Testis (tissue), 3 donors: ENCODE results near the gene OPRM1. TPM values are rescaled to one million over a fixed set of nuclear protein-coding genes. Genes with fewer than 3 reads are reported as not detected.

Source experiments
- DNase-seq: peaks from one replicate; pipeline ENCODE4 v3.0.0-alpha.2; 2019
- H3K27ac ChIP-seq, 2 donors: fragments of 200-600 bp; sonication (generic); one replicate each; pipeline ENCODE4 v1.5.1; 2019
- H3K27me3 ChIP-seq: fragments of 200-600 bp; sonication (generic); one replicate; pipeline ENCODE4 v1.5.1; 2019
- H3K36me3 ChIP-seq: fragments of 200-600 bp; sonication (generic); one replicate; pipeline ENCODE4 v1.5.1; 2017; ENCODE audit warnings: low read depth; ENCODE audit errors: missing control alignments
- H3K4me1 ChIP-seq: fragments of 200-600 bp; sonication (generic); one replicate; pipeline ENCODE4 v1.5.1; 2019
- H3K4me3 ChIP-seq, 2 donors: fragments of 200-600 bp; sonication (generic); one replicate each; pipeline ENCODE4 v1.5.1; 2017 to 2019
- H3K9me3 ChIP-seq: fragments of 200-600 bp; sonication (generic); one replicate; pipeline ENCODE4 v1.5.1; 2017
- POLR2A ChIP-seq: fragments of 450-650 bp; IDR thresholded peaks from one replicate; pipeline ENCODE4 v1.6.1; 2017; ENCODE audit warnings: antibody characterized with exemption, mild to moderate bottlenecking, moderate library complexity
- WGBS, 2 donors: methylation state at CpG; one replicate each; pipeline ENCODE4 v1.1.5; 2018; 5-methylcytosine and 5-hydroxymethylcytosine counted together
- intact Hi-C: fragments of 100-400 bp; cut with DNase I; formaldehyde crosslinking; loops from one replicate; pipeline ENCODE4 v1.15.1; 2023; ENCODE audit warnings: low total_unique reads
- polyA plus RNA-seq: library from polyadenylated mRNA; stranded (reverse); fragments of 350-450 nt; fragmentation: Illumina TruSeq; extraction: RNeasy Lipid Tissue Mini Kit (QIAGEN cat#74804); gene quantifications from one replicate; pipeline ENCODE4 v1.2.3, GENCODE V29; 2014; ENCODE audit warnings: low read depth, low replicate concordance; ENCODE audit not compliant: insufficient read depth
- total RNA-seq, 2 donors: library from RNA; depleted of rRNA; stranded (reverse); fragments of >200 nt; gene quantifications; one replicate each; pipeline ENCODE4 v1.2.3, GENCODE V29; 2016
- TF ChIP-seq, protein P1 (sequence below), 3 experiments: fragments of 450-650 bp in 2 of 3; fragments of 200-600 bp in 1 of 3; sonication (generic) in 1 of 3; IDR thresholded peaks; one replicate each; pipeline ENCODE4 v1.5.1; 2016 to 2019; ENCODE audit warnings: antibody characterized with exemption in 3 of 3, mild to moderate bottlenecking in 2 of 3, moderate library complexity in 1 of 3

The OPRM1 gene
- total and polyA plus RNA-seq, 3 donors from 2014 or later: 1.1 to 8.7 (median 4.0) TPM

GRCh38 chr6:154202339-154202738, 163.3 kb downstream of the OPRM1 start:
- H3K4me1 ChIP-seq: no peaks in the 10 kb centered on the region
- TF ChIP-seq, protein P1, sequence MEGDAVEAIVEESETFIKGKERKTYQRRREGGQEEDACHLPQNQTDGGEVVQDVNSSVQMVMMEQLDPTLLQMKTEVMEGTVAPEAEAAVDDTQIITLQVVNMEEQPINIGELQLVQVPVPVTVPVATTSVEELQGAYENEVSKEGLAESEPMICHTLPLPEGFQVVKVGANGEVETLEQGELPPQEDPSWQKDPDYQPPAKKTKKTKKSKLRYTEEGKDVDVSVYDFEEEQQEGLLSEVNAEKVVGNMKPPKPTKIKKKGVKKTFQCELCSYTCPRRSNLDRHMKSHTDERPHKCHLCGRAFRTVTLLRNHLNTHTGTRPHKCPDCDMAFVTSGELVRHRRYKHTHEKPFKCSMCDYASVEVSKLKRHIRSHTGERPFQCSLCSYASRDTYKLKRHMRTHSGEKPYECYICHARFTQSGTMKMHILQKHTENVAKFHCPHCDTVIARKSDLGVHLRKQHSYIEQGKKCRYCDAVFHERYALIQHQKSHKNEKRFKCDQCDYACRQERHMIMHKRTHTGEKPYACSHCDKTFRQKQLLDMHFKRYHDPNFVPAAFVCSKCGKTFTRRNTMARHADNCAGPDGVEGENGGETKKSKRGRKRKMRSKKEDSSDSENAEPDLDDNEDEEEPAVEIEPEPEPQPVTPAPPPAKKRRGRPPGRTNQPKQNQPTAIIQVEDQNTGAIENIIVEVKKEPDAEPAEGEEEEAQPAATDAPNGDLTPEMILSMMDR (IDR thresholded peaks at IDR 0.05): no peak
- TF ChIP-seq POLR2A: no peak
- intact Hi-C loops: no loop called here
- no peak overlapping the region for H3K4me3 ChIP-seq
- 81 to 85% methylated on average over 3 of the region's 3 CpGs for WGBS, 2 donors
- H3K27ac ChIP-seq: no peak overlapping the region
- no peaks in the 10 kb centered on the region for H3K27me3 ChIP-seq
- no peaks in the 10 kb centered on the region for H3K36me3 ChIP-seq
- DNase-seq: no peak
- H3K9me3 ChIP-seq: no peaks in the 10 kb centered on the region

DNA sequence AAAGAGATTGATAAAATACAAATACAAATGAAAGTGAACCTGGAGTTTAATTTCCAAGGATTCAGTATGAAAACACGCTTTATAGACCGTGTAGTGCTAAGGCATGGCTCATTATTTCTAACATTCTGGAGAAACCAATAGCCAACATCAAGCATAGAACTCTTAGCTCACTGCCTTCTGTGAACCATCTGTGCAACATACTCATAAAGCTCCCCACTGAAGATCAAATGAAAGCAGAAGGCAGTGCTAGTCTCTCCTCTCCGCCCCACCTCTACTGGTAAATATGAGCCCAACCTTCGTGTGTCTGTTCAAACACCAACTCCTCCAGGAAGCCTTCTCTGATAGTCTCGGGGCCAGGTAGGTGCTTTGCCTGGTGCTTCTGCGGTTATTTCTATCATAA, 163.9 kb downstream of the OPRM1 start:
- WGBS, 2 donors: 95 to 96% methylated on average over 6 of the region's 6 CpGs
- H3K4me1 ChIP-seq: no peaks in the 10 kb centered on the region
- TF ChIP-seq POLR2A: no peak
- TF ChIP-seq, protein P1 (IDR thresholded peaks at IDR 0.05): no peak
- no peaks in the 10 kb centered on the region for H3K36me3 ChIP-seq
- H3K27ac ChIP-seq: no peak overlapping the region
- H3K9me3 ChIP-seq: no peaks in the 10 kb centered on the region
- no peaks in the 10 kb centered on the region for H3K27me3 ChIP-seq
- intact Hi-C loops: no loop called here
- DNase-seq: no peak
- no peak overlapping the region for H3K4me3 ChIP-seq

GRCh38 chr6:154206141-154206540, 167.1 kb downstream of the OPRM1 start:
- Histone ChIP-seq H3K27me3 (no peaks in the 10 kb centered on the region), H3K9me3 (no peaks in the 10 kb centered on the region), H3K27ac (no peak overlapping the region), H3K4me3 (no peak overlapping the region), H3K4me1 (no peaks in the 10 kb centered on the region), H3K36me3 (no peaks in the 10 kb centered on the region)
- intact Hi-C loops: no loop called here
- 96 to 97% methylated on average over 2 of the region's 2 CpGs for WGBS, 2 donors
- no peak for DNase-seq
- TF ChIP-seq, protein P1 (IDR thresholded peaks at IDR 0.05): no peak
- TF ChIP-seq POLR2A: no peak

DNA sequence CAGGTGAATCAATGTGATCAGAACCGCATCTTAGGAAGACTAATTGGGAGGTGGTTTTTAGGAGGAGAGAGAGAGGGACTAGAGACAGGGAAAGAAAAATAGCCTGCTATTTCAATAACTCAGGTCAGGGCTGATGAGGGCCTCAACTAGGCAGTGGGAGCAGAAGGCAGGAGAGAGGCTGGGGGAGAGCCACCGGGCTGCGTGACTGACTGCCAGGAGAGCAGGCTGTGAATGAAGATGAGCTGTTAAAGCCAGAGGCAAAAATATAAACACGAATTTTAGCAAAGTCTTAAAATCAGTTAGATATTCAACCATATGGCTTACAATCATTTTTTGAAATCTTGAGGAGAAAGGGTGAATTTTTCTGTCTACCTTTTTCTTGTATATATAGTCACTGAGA, 168.0 kb downstream of the OPRM1 start:
- DNase-seq: no peak
- 67 to 69% methylated on average over 4 of the region's 4 CpGs for WGBS, 2 donors
- Histone ChIP-seq H3K27me3 (no peaks in the 10 kb centered on the region), H3K9me3 (no peaks in the 10 kb centered on the region), H3K4me1 (no peaks in the 10 kb centered on the region), H3K4me3 (no peak overlapping the region), H3K27ac (no peak overlapping the region), H3K36me3 (no peaks in the 10 kb centered on the region)
- TF ChIP-seq POLR2A: no peak
- TF ChIP-seq, protein P1 (IDR thresholded peaks at IDR 0.05): no peak
- intact Hi-C loops: no loop called here

DNA sequence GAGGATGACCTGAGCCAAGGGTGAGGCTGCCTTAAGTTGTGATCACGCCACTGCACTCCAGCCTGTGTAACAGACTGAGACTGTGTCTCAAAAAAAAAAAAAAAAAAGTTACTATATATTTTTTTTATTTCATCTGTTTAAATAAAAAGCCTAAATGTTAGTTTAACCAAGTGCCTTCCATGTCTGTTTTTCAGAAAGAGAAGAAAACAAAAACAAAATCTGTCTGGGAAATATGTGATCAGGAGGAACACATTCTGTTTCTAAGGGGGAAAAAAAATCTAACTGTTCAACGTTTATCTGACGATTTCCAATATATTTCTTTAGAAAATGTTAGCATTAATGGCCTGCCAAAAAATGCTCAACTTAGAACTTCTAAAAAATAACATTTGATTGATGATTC, 170.5 kb downstream of the OPRM1 start:
- intact Hi-C loops: no loop called here
- DNase-seq: no peak
- Histone ChIP-seq H3K4me3 (no peak overlapping the region), H3K9me3 (no peaks in the 10 kb centered on the region), H3K27me3 (no peaks in the 10 kb centered on the region), H3K27ac (no peak overlapping the region), H3K4me1 (no peaks in the 10 kb centered on the region), H3K36me3 (no peaks in the 10 kb centered on the region)
- TF ChIP-seq, protein P1 (IDR thresholded peaks at IDR 0.05): no peak
- TF ChIP-seq POLR2A: no peak
- 51 to 63% methylated on average over 3 of the region's 3 CpGs for WGBS, 2 donors
